ENCODE results near the gene NAV3. TPM values are rescaled to one million over a fixed set of nuclear protein-coding genes. Genes with fewer than 3 reads are reported as not detected.

The NAV3 gene
- total and polyA plus RNA-seq, 2 of the 4 experiments (the other 2 are of a cell fraction), result 25.5 to 106 TPM

- Histone ChIP-seq H3K56ac (ENCODE audit: extremely low read depth, insufficient read depth, low read length) (no peak overlapping the region), H2BK15ac (ENCODE audit: low read depth, low read length) (no peak overlapping the region), H3K14ac (replicated peaks; ENCODE audit: low read depth, low read length) (no peak overlapping the region), H3K79me1 (ENCODE audit: low read depth in 1 of 2, low read length in 2 of 2) (peaks cover 0 to 6% of the 10 kb centered on the region in 2 experiments; a peak in 2 of 4 replicates), H2AK5ac (ENCODE audit: low read depth, low read length) (no peak overlapping the region), H3K9me1 (ENCODE audit: insufficient read depth, low read length) (peaks cover 3% of the 10 kb centered on the region), H4K20me1 (ENCODE audit: insufficient read depth, low read length) (no peaks in the 10 kb centered on the region), H2BK5ac (ENCODE audit: low read depth, low read length, poor library complexity, severe bottlenecking) (peak overlapping the region; percentile 1), H3K9me3 (ENCODE audit: control insufficient read depth, insufficient read depth, low read length) (no peaks in the 10 kb centered on the region), H3K4me1 (ENCODE audit: control insufficient read depth, insufficient read depth, low read length) (peaks cover 4% of the 10 kb centered on the region), H2AFZ (replicated peaks; ENCODE audit: low read length, poor library complexity) (no peak overlapping the region), H3K36me3 (ENCODE audit: control insufficient read depth, insufficient read depth, low read length) (peaks cover 3% of the 10 kb centered on the region; the same call in 1 of the 2 replicates), H4K5ac (ENCODE audit: low read depth, low read length) (no peak overlapping the region), H2BK20ac (ENCODE audit: low read depth, low read length) (no peak overlapping the region), H3K4me2 (ENCODE audit: low read depth, low read length) (no peak overlapping the region), H3K27me3 (ENCODE audit: control insufficient read depth, insufficient read depth, low read length) (no peaks in the 10 kb centered on the region), H3K18ac (ENCODE audit: low read depth, low read length) (no peak overlapping the region), H3K4me3 (ENCODE audit: insufficient read depth, low read depth, low read length) (no peak overlapping the region), H2AK9ac (replicated peaks; ENCODE audit: low read depth, low read length, poor library complexity) (no peak overlapping the region), H3K4ac (ENCODE audit: low read depth, low read length) (no peak overlapping the region), H3K23ac (ENCODE audit: low read depth, low read length) (no peak overlapping the region), H4K8ac (ENCODE audit: low read depth in 2 of 2, low read length in 2 of 2) (no peak overlapping the region), H2BK120ac (ENCODE audit: low read depth, low read length) (no peak overlapping the region), H4K91ac (ENCODE audit: insufficient read depth, low read depth, low read length) (no peak overlapping the region), H3K27ac (ENCODE audit: insufficient read depth, low read length) (no peak overlapping the region), H3K9ac (ENCODE audit: low read depth, low read length) (no peak overlapping the region)
- intact Hi-C loops (cut with micrococcal nuclease), result no loop called here
- no TSS peak for BruUV-seq (replicated peaks)
- peak; percentile 43 for DNase-seq
- no CpG with 5 or more reads among the region's 6 CpGs for WGBS, 2 experiments (ENCODE audit: extremely low coverage in 2 of 2, insufficient read length in 1 of 2)
- ChIA-PET CTCF (no interaction called here), POLR2A (ENCODE audit: unreplicated experiment) (no interaction called here)
- ATAC-seq (ENCODE audit: low read depth), result no peak; the same call in 1 of the 2 replicates
- no peak for TF ChIP-seq FOS (IDR thresholded peaks at IDR 0.05; ENCODE audit: low read depth, low read length)
- TF ChIP-seq RFX5 (IDR thresholded peaks at IDR 0.05; ENCODE audit: low read depth, low read length), result no peak
- TF ChIP-seq CHD1 (IDR thresholded peaks at IDR 0.05; ENCODE audit: low read depth, low read length), result no peak
- in situ Hi-C loops (cut with MboI; ENCODE audit: low sequenced_read_pairs), result no loop called here
- dilution Hi-C loops (cut with HindIII; ENCODE audit: low sequenced_read_pairs, unreplicated experiment), result no loop called here
Measured at GRCh38 chr12:78208092-78208491, 377.4 kb downstream of the NAV3 start.

Data from IMR-90 (cell line).